Gastroesophageal sphincter (tissue), 3 donors: ENCODE data around the gene CNKSR3.

ENCODE experiments used
- CTCF ChIP-seq, 4 experiments: fragments of 200-600 bp in 2 of 4; fragments of 450-650 bp in 2 of 4; sonication (generic) in 1 of 4; IDR thresholded peaks; one replicate each; pipeline ENCODE4 v1.5.1; 2017 to 2019; ENCODE audit warnings: antibody characterized with exemption in 4 of 4, mild to moderate bottlenecking in 2 of 4, moderate library complexity in 2 of 4
- POLR2A ChIP-seq, 2 donors: fragments of 450-650 bp; IDR thresholded peaks; one replicate each; pipeline ENCODE4 v1.6.1; 2017; ENCODE audit warnings: antibody characterized with exemption in 2 of 2, mild to moderate bottlenecking in 2 of 2, moderate library complexity in 1 of 2
- POLR2AphosphoS5 ChIP-seq: sonication (generic); formaldehyde crosslinking; IDR thresholded peaks from one replicate; pipeline ENCODE4 v1.6.1; 2017; ENCODE audit warnings: antibody characterized with exemption

- no peak for TF ChIP-seq CTCF (IDR thresholded peaks at IDR 0.05)
- TF ChIP-seq POLR2A (IDR thresholded peaks at IDR 0.05), result no peak
- no peak for TF ChIP-seq POLR2AphosphoS5
Measured at GRCh38 chr6:154485815-154486214, 24.7 kb downstream of the CNKSR3 start.
